ENCODE measurements around the gene PLCG2. TPM values are rescaled to one million over a fixed set of nuclear protein-coding genes. Genes with fewer than 3 reads are reported as not detected.

PLCG2 gene
- total RNA-seq, 1 donor from 2014 or later: 9.1 TPM

- peaks cover 3% of the 10 kb centered on the region for H3K4me1 Mint-ChIP-seq (ENCODE audit: low read depth)
- no peak overlapping the region for H3K27ac Mint-ChIP-seq
- H3K4me3 Mint-ChIP-seq (ENCODE audit: low read depth): no peak overlapping the region
- no peaks in the 10 kb centered on the region for H3K27me3 Mint-ChIP-seq
- peaks cover 10% of the 10 kb centered on the region for H3K9me3 Mint-ChIP-seq (ENCODE audit: low read depth)
- TF ChIP-seq CTCF (IDR thresholded peaks at IDR 0.05; ENCODE audit: unreplicated experiment): no peak
- no peak for DNase-seq (ENCODE audit: low spot score, unreplicated experiment)
- no peaks in the 10 kb centered on the region for H3K36me3 Mint-ChIP-seq (ENCODE audit: insufficient read depth)
Observed at GRCh38 chr16:81807767-81808358, 28.8 kb downstream of the PLCG2 start.

- Mint-ChIP-seq H3K36me3 (ENCODE audit: insufficient read depth) (no peaks in the 10 kb centered on the region), H3K27ac (no peak overlapping the region), H3K9me3 (ENCODE audit: low read depth) (peaks cover 14% of the 10 kb centered on the region), H3K27me3 (peaks cover under 1% of the 10 kb centered on the region), H3K4me1 (ENCODE audit: low read depth) (peaks cover 3% of the 10 kb centered on the region), H3K4me3 (ENCODE audit: low read depth) (no peak overlapping the region)
- no peak for TF ChIP-seq CTCF (IDR thresholded peaks at IDR 0.05; ENCODE audit: unreplicated experiment)
- DNase-seq (ENCODE audit: low spot score, unreplicated experiment): no peak
Observed at GRCh38 chr16:81808933-81809480, 29.9 kb downstream of the PLCG2 start.

GRCh38 chr16:81809567-81809966 is 30.5 kb downstream of the PLCG2 start:
- Mint-ChIP-seq H3K4me3 (ENCODE audit: low read depth) (no peak overlapping the region), H3K4me1 (ENCODE audit: low read depth) (peaks cover 3% of the 10 kb centered on the region), H3K27ac (no peak overlapping the region), H3K9me3 (ENCODE audit: low read depth) (peaks cover 12% of the 10 kb centered on the region), H3K36me3 (ENCODE audit: insufficient read depth) (no peaks in the 10 kb centered on the region), H3K27me3 (peaks cover 3% of the 10 kb centered on the region)
- no peak for TF ChIP-seq CTCF (IDR thresholded peaks at IDR 0.05; ENCODE audit: unreplicated experiment)
- no peak for DNase-seq (ENCODE audit: low spot score, unreplicated experiment)

GRCh38 chr16:81810361-81810760 is 31.3 kb downstream of the PLCG2 start:
- no peak for DNase-seq (ENCODE audit: low spot score, unreplicated experiment)
- Mint-ChIP-seq H3K27me3 (peaks cover 3% of the 10 kb centered on the region), H3K4me1 (ENCODE audit: low read depth) (peaks cover 3% of the 10 kb centered on the region), H3K27ac (no peak overlapping the region), H3K36me3 (ENCODE audit: insufficient read depth) (no peaks in the 10 kb centered on the region), H3K9me3 (ENCODE audit: low read depth) (peaks cover 12% of the 10 kb centered on the region), H3K4me3 (ENCODE audit: low read depth) (no peak overlapping the region)
- TF ChIP-seq CTCF (IDR thresholded peaks at IDR 0.05; ENCODE audit: unreplicated experiment): no peak

- Mint-ChIP-seq H3K27me3 (peaks cover 3% of the 10 kb centered on the region), H3K4me3 (ENCODE audit: low read depth) (no peak overlapping the region), H3K9me3 (ENCODE audit: low read depth) (peaks cover 12% of the 10 kb centered on the region), H3K4me1 (ENCODE audit: low read depth) (peaks cover 3% of the 10 kb centered on the region), H3K27ac (peak overlapping the region; percentile 41), H3K36me3 (ENCODE audit: insufficient read depth) (no peaks in the 10 kb centered on the region)
- no peak for TF ChIP-seq CTCF (IDR thresholded peaks at IDR 0.05; ENCODE audit: unreplicated experiment)
- no peak for DNase-seq (ENCODE audit: low spot score, unreplicated experiment)
Observed at GRCh38 chr16:81810894-81811538, 31.9 kb downstream of the PLCG2 start.

Data from progenitor cell of endocrine pancreas (in vitro differentiated cells).